Liver (tissue), 9 donors: ENCODE results near the gene TRHDE. TPM values are rescaled to one million over a fixed set of nuclear protein-coding genes. Genes with fewer than 3 reads are reported as not detected.

ENCODE experiments used
- DNase-seq: peaks from one replicate; pipeline ENCODE4 v3.0.0-alpha.2; 2017; ENCODE audit warnings: low spot score
- H3K27ac ChIP-seq, 2 donors: one replicate each; pipeline ENCODE4 v1.7.0; 2013; ENCODE audit warnings: inconsistent platforms in 2 of 2, low read length in 2 of 2, control low read depth in 1 of 2, low read depth in 1 of 2, mild to moderate bottlenecking in 1 of 2
- H3K27me3 ChIP-seq, 4 donors: one replicate each; pipeline versions ENCODE4 v1.6.1 to v1.7.0; 2013; ENCODE audit warnings: low read length in 3 of 4, inconsistent platforms in 1 of 4, mild to moderate bottlenecking in 1 of 4, moderate library complexity in 1 of 4; ENCODE audit not compliant: control insufficient read depth in 4 of 4, insufficient read depth in 4 of 4
- H3K36me3 ChIP-seq, 4 donors: one replicate each; pipeline versions ENCODE4 v1.6.1 to v1.7.0; 2013; ENCODE audit warnings: low read length in 3 of 4, mild to moderate bottlenecking in 3 of 4, low read depth in 1 of 4, moderate library complexity in 1 of 4; ENCODE audit not compliant: control insufficient read depth in 4 of 4, insufficient read depth in 3 of 4
- H3K4me1 ChIP-seq, 4 donors: one replicate each; pipeline versions ENCODE4 v1.6.1 to v1.7.0; 2013; ENCODE audit warnings: low read length in 3 of 4, mild to moderate bottlenecking in 3 of 4, moderate library complexity in 1 of 4; ENCODE audit not compliant: control insufficient read depth in 4 of 4, insufficient read depth in 4 of 4
- H3K4me3 ChIP-seq, 3 donors: one replicate each; pipeline versions ENCODE4 v1.6.1 to v1.7.0; 2013; ENCODE audit warnings: low read length in 3 of 3, control low read depth in 1 of 3, low read depth in 1 of 3, mild to moderate bottlenecking in 1 of 3
- H3K9ac ChIP-seq, 2 donors: one replicate each; pipeline ENCODE4 v1.7.0; 2013; ENCODE audit warnings: low read length in 2 of 2, mild to moderate bottlenecking in 2 of 2, moderate library complexity in 2 of 2, control low read depth in 1 of 2, low read depth in 1 of 2
- H3K9me3 ChIP-seq, 4 donors: one replicate each; pipeline versions ENCODE4 v1.6.1 to v1.7.0; 2013; ENCODE audit warnings: low read length in 3 of 4; ENCODE audit not compliant: control insufficient read depth in 4 of 4
- EGR1 ChIP-seq, 2 donors: IDR thresholded peaks; 2 replicates each; pipeline ENCODE4 v1.6.1; 2016 to 2018; ENCODE audit warnings: antibody characterized with exemption in 2 of 2, low read depth in 2 of 2
- FOXA1 ChIP-seq: IDR thresholded peaks from 2 replicates; pipeline ENCODE4 v1.6.1; 2016; ENCODE audit warnings: antibody characterized with exemption
- FOXA2 ChIP-seq: IDR thresholded peaks from 2 replicates; pipeline ENCODE4 v1.6.1; 2016; ENCODE audit warnings: antibody characterized with exemption
- GABPA ChIP-seq, 2 donors: IDR thresholded peaks in 1 of 2; conservative IDR thresholded peaks in 1 of 2; 2 replicates each; pipeline ENCODE4 v1.6.1; 2016; ENCODE audit warnings: antibody characterized with exemption in 2 of 2, mild to moderate bottlenecking in 1 of 2, moderate library complexity in 1 of 2
- HNF4A ChIP-seq, 2 donors: conservative IDR thresholded peaks; 2 replicates each; pipeline ENCODE4 v1.6.1; 2016; ENCODE audit warnings: antibody characterized with exemption in 2 of 2, mild to moderate bottlenecking in 2 of 2
- HNF4G ChIP-seq: IDR thresholded peaks from 2 replicates; pipeline ENCODE4 v1.6.1; 2016; ENCODE audit warnings: antibody characterized with exemption
- JUND ChIP-seq, 2 donors: IDR thresholded peaks; 2 replicates each; pipeline ENCODE4 v1.6.1; 2016; ENCODE audit warnings: antibody characterized with exemption in 2 of 2
- MAX ChIP-seq: IDR thresholded peaks from 2 replicates; pipeline ENCODE4 v1.6.1; 2016; ENCODE audit warnings: antibody characterized with exemption
- NR2F2 ChIP-seq: IDR thresholded peaks from 2 replicates; pipeline ENCODE4 v1.6.1; 2016; ENCODE audit warnings: antibody characterized with exemption
- RAD21 ChIP-seq, 2 donors: IDR thresholded peaks; 2 replicates each; pipeline ENCODE4 v1.6.1; 2016; ENCODE audit warnings: antibody characterized with exemption in 2 of 2, mild to moderate bottlenecking in 2 of 2
- RXRA ChIP-seq, 2 donors: IDR thresholded peaks; 2 replicates each; pipeline ENCODE4 v1.6.1; 2017 to 2018; ENCODE audit warnings: antibody characterized with exemption in 2 of 2, mild to moderate bottlenecking in 1 of 2
- SP1 ChIP-seq: IDR thresholded peaks from 2 replicates; pipeline ENCODE4 v1.6.1; 2018; ENCODE audit warnings: antibody characterized with exemption, mild to moderate bottlenecking
- TAF1 ChIP-seq: conservative IDR thresholded peaks from 2 replicates; pipeline ENCODE4 v1.6.1; 2016; ENCODE audit warnings: antibody characterized with exemption, mild to moderate bottlenecking
- WGBS: extraction: QIAGEN DNeasy Blood & Tissue Kit; methylation state at CpG from one replicate; pipeline ENCODE4 v1.1.7; 2013; 5-methylcytosine and 5-hydroxymethylcytosine counted together
- polyA plus RNA-seq, 2 donors: library from polyadenylated mRNA; stranded (reverse) in 1 of 2; unstranded in 1 of 2; fragments of 200-250 nt in 1 of 2; fragments of >200 nt in 1 of 2; fragmentation: Nextera tagmentation in 1 of 2; extraction: Ambion mirVana in 1 of 2; gene quantifications; one replicate each; pipeline versions ENCODE4 v1.2.1 to v1.2.3, GENCODE V29; 2013 to 2015
- total RNA-seq, 2 donors: library from RNA; depleted of rRNA; stranded (reverse); fragments of >200 nt; gene quantifications; one replicate each; pipeline ENCODE4 v1.2.3, GENCODE V29; 2014
- TF ChIP-seq, protein P1 (sequence below): IDR thresholded peaks from 2 replicates; pipeline ENCODE4 v1.6.1; 2016; ENCODE audit warnings: antibody characterized with exemption
- TF ChIP-seq, protein P2 (sequence below): IDR thresholded peaks from 2 replicates; pipeline ENCODE4 v1.6.1; 2016; ENCODE audit warnings: antibody characterized with exemption, mild to moderate bottlenecking
- TF ChIP-seq, protein P3 (sequence below): IDR thresholded peaks from 2 replicates; pipeline ENCODE4 v1.6.1; 2016; ENCODE audit warnings: antibody characterized with exemption
- TF ChIP-seq, protein P4 (sequence below): fragments of 150-350 bp; IDR thresholded peaks from 2 replicates; pipeline ENCODE4 v1.5.1; 2017; ENCODE audit warnings: improper control_type of control experiment, low read depth, low read length; ENCODE audit not compliant: missing input control
- donor health status: healthy.
- donor health status: healthy.
- donor health status: healthy.
- donor health status: healthy.
- donor health status: healthy.

Gene TRHDE
- total and polyA plus RNA-seq, 4 donors: 0.05 to 0.17 (median 0.14) TPM; not detected in 1

DNA sequence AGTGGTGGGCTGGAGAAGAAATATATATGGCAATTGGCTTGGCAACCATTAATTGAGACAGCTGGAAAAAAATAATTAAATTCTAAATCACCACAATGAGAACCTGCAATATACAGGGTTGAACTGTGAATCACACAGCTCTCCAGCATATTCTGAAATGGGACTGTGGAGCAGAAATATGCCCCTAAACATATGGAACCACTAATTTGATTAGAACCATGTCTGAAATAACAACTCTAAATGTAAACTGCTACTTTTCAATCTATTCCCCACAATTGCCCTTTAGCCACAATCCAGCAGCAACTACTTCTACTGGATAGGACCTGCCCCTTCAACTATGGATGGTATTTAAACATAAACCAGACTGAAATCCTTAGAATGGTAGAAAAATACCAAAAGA, 330.4 kb downstream of the TRHDE start:
- Histone ChIP-seq H3K27ac (no peak overlapping the region), H3K4me1 (no peaks in the 10 kb centered on the region), H3K36me3 (no peaks in the 10 kb centered on the region), H3K27me3 (no peaks in the 10 kb centered on the region), H3K9me3 (peaks cover 0 to 2% (median 1%) of the 10 kb centered on the region in 4 donors), H3K9ac (no peak overlapping the region), H3K4me3 (no peak overlapping the region)
- TF ChIP-seq, protein P1, sequence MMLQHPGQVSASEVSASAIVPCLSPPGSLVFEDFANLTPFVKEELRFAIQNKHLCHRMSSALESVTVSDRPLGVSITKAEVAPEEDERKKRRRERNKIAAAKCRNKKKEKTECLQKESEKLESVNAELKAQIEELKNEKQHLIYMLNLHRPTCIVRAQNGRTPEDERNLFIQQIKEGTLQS: no peak
- TF ChIP-seq NR2F2 (no peak), SP1 (no peak), HNF4A (conservative IDR thresholded peaks at IDR 0.05) (no peak), RXRA (IDR thresholded peaks at IDR 0.05) (no peak)
- no peak for DNase-seq

DNA sequence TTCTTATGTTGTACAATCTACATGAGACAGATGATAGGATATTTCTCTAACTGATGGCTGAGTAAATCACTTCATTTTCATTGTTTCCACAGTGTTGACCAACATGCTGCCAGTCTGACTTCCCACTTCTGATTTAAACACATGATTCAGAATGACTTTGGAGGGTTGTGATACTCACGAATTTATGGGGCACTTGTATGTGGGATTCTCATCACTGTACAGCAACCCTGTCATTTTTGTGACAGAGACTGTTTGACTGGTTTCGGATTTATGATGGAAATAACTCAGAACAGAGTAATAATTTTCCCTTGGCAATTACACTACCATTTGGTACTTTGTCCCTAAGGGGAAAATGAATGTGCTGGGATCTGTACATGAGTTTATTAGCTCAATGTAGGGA, 333.8 kb downstream of the TRHDE start:
- TF ChIP-seq NR2F2 (no peak), GABPA (IDR thresholded peaks at IDR 0.05 in 1 of 2, conservative IDR thresholded peaks at IDR 0.05 in 1 of 2) (no peak), JUND (IDR thresholded peaks at IDR 0.05) (no peak), FOXA1 (no peak), HNF4G (no peak), EGR1 (IDR thresholded peaks at IDR 0.05; ENCODE audit: low read depth in 2 of 2) (no peak), HNF4A (conservative IDR thresholded peaks at IDR 0.05) (no peak), MAX (no peak), TAF1 (no peak), FOXA2 (no peak), RAD21 (IDR thresholded peaks at IDR 0.05) (no peak)
- TF ChIP-seq, protein P1: no peak
- TF ChIP-seq, protein P2, sequence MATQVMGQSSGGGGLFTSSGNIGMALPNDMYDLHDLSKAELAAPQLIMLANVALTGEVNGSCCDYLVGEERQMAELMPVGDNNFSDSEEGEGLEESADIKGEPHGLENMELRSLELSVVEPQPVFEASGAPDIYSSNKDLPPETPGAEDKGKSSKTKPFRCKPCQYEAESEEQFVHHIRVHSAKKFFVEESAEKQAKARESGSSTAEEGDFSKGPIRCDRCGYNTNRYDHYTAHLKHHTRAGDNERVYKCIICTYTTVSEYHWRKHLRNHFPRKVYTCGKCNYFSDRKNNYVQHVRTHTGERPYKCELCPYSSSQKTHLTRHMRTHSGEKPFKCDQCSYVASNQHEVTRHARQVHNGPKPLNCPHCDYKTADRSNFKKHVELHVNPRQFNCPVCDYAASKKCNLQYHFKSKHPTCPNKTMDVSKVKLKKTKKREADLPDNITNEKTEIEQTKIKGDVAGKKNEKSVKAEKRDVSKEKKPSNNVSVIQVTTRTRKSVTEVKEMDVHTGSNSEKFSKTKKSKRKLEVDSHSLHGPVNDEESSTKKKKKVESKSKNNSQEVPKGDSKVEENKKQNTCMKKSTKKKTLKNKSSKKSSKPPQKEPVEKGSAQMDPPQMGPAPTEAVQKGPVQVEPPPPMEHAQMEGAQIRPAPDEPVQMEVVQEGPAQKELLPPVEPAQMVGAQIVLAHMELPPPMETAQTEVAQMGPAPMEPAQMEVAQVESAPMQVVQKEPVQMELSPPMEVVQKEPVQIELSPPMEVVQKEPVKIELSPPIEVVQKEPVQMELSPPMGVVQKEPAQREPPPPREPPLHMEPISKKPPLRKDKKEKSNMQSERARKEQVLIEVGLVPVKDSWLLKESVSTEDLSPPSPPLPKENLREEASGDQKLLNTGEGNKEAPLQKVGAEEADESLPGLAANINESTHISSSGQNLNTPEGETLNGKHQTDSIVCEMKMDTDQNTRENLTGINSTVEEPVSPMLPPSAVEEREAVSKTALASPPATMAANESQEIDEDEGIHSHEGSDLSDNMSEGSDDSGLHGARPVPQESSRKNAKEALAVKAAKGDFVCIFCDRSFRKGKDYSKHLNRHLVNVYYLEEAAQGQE: no peak
- TF ChIP-seq, protein P3, sequence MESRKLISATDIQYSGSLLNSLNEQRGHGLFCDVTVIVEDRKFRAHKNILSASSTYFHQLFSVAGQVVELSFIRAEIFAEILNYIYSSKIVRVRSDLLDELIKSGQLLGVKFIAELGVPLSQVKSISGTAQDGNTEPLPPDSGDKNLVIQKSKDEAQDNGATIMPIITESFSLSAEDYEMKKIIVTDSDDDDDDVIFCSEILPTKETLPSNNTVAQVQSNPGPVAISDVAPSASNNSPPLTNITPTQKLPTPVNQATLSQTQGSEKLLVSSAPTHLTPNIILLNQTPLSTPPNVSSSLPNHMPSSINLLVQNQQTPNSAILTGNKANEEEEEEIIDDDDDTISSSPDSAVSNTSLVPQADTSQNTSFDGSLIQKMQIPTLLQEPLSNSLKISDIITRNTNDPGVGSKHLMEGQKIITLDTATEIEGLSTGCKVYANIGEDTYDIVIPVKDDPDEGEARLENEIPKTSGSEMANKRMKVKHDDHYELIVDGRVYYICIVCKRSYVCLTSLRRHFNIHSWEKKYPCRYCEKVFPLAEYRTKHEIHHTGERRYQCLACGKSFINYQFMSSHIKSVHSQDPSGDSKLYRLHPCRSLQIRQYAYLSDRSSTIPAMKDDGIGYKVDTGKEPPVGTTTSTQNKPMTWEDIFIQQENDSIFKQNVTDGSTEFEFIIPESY: no peak
- TF ChIP-seq, protein P4, sequence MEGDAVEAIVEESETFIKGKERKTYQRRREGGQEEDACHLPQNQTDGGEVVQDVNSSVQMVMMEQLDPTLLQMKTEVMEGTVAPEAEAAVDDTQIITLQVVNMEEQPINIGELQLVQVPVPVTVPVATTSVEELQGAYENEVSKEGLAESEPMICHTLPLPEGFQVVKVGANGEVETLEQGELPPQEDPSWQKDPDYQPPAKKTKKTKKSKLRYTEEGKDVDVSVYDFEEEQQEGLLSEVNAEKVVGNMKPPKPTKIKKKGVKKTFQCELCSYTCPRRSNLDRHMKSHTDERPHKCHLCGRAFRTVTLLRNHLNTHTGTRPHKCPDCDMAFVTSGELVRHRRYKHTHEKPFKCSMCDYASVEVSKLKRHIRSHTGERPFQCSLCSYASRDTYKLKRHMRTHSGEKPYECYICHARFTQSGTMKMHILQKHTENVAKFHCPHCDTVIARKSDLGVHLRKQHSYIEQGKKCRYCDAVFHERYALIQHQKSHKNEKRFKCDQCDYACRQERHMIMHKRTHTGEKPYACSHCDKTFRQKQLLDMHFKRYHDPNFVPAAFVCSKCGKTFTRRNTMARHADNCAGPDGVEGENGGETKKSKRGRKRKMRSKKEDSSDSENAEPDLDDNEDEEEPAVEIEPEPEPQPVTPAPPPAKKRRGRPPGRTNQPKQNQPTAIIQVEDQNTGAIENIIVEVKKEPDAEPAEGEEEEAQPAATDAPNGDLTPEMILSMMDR: no peak
- Histone ChIP-seq H3K27me3 (no peaks in the 10 kb centered on the region), H3K4me3 (no peak overlapping the region), H3K36me3 (no peaks in the 10 kb centered on the region), H3K9ac (no peak overlapping the region), H3K9me3 (peaks cover 0 to 2% (median 1%) of the 10 kb centered on the region in 4 donors), H3K4me1 (peaks cover 0 to 3% (median 0%) of the 10 kb centered on the region in 4 donors), H3K27ac (no peak overlapping the region)
- DNase-seq: no peak
- WGBS: 52% methylated on average over 2 of the region's 2 CpGs
